Thoracic aorta (tissue), 2 donors: ENCODE data around the gene SMIM17. TPM values are rescaled to one million over a fixed set of nuclear protein-coding genes. Genes with fewer than 3 reads are reported as not detected.

Source experiments
- ATAC-seq: fragments of 150-250 bp; one replicate; pipeline ENCODE4 v1.8.0; 2017; ENCODE audit warnings: low read depth; ENCODE audit not compliant: insufficient number of reproducible peaks, low FRiP score
- DNase-seq: peaks from one replicate; pipeline ENCODE4 v3.0.0-alpha.2; 2020; ENCODE audit warnings: low spot score
- H3K27ac ChIP-seq, 2 donors: fragments of 200-600 bp; sonication (generic); 1 replicate in 1 of 2; 2 replicates in 1 of 2; pipeline ENCODE4 v1.5.1; 2016; ENCODE audit warnings: mild to moderate bottlenecking in 2 of 2, moderate library complexity in 2 of 2
- H3K27me3 ChIP-seq: fragments of 200-600 bp; sonication (generic); replicated peaks from 2 replicates; pipeline ENCODE4 v1.6.0; 2016; ENCODE audit warnings: mild to moderate bottlenecking; ENCODE audit not compliant: insufficient read depth
- H3K36me3 ChIP-seq: fragments of 200-600 bp; sonication (generic); one replicate; pipeline ENCODE4 v1.5.1; 2016
- H3K4me1 ChIP-seq, 2 donors: fragments of 200-600 bp; sonication (generic); 1 replicate in 1 of 2; 2 replicates in 1 of 2; pipeline versions ENCODE4 v1.5.1 to v1.6.0; 2016; ENCODE audit warnings: low read depth in 2 of 2, mild to moderate bottlenecking in 1 of 2; ENCODE audit not compliant: control insufficient read depth in 1 of 2
- H3K4me3 ChIP-seq: fragments of 200-600 bp; sonication (generic); 2 replicates; pipeline ENCODE4 v1.5.1; 2016; ENCODE audit warnings: mild to moderate bottlenecking
- H3K9me3 ChIP-seq: fragments of 200-600 bp; sonication (generic); 2 replicates; pipeline ENCODE4 v1.5.1; 2016
- total RNA-seq, 2 donors: library from RNA; depleted of rRNA; stranded (reverse); fragments of >200 nt; gene quantifications; one replicate each; pipeline versions ENCODE4 v1.1.0 to v1.2.3, GENCODE V29; 2016
- TF ChIP-seq, protein P1 (sequence below): fragments of 200-600 bp; sonication (generic); IDR thresholded peaks from one replicate; pipeline ENCODE4 v1.5.1; 2019; ENCODE audit warnings: antibody characterized with exemption

Gene SMIM17
- total RNA-seq, 2 donors from 2014 or later = 4.4 TPM; not detected in 1

GRCh38 chr19:56623006-56623405, 20.0 kb upstream of the SMIM17 start:
- DNase-seq (no peak), ATAC-seq (no peak)
- TF ChIP-seq, protein P1, sequence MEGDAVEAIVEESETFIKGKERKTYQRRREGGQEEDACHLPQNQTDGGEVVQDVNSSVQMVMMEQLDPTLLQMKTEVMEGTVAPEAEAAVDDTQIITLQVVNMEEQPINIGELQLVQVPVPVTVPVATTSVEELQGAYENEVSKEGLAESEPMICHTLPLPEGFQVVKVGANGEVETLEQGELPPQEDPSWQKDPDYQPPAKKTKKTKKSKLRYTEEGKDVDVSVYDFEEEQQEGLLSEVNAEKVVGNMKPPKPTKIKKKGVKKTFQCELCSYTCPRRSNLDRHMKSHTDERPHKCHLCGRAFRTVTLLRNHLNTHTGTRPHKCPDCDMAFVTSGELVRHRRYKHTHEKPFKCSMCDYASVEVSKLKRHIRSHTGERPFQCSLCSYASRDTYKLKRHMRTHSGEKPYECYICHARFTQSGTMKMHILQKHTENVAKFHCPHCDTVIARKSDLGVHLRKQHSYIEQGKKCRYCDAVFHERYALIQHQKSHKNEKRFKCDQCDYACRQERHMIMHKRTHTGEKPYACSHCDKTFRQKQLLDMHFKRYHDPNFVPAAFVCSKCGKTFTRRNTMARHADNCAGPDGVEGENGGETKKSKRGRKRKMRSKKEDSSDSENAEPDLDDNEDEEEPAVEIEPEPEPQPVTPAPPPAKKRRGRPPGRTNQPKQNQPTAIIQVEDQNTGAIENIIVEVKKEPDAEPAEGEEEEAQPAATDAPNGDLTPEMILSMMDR = no peak
- H3K27ac ChIP-seq = no peak overlapping the region
- no peak overlapping the region for H3K4me3 ChIP-seq
- H3K27me3 ChIP-seq = no peaks in the 10 kb centered on the region
- H3K36me3 ChIP-seq = peaks cover 60% of the 10 kb centered on the region
- H3K4me1 ChIP-seq = no peaks in the 10 kb centered on the region
- H3K9me3 ChIP-seq = peaks cover 94% of the 10 kb centered on the region

DNA sequence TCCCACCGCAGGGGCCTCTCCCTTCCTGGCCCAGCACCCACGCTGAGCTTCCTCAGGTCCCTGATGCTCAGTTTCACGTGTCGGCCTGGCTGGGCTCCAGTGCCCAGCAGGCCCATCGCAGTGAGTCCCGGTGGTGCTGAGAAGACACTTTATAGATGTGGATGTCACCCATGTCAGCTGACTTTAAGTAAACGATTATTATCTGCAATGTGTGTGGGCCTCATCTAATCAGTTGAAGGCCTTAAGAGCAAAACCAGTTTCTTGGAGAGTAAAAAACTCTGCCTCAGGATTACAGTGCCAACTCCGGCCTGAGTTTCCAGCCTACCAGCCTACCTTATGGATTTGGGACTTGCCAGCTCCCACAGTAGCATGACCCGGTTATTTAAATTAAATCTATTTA, 17.3 kb upstream of the SMIM17 start:
- no peak for DNase-seq
- TF ChIP-seq, protein P1 = no peak
- no peak overlapping the region for H3K4me3 ChIP-seq
- H3K27me3 ChIP-seq = no peaks in the 10 kb centered on the region
- peaks cover 88% of the 10 kb centered on the region for H3K9me3 ChIP-seq
- H3K27ac ChIP-seq = no peak overlapping the region
- H3K4me1 ChIP-seq = no peaks in the 10 kb centered on the region
- H3K36me3 ChIP-seq = peaks cover 45% of the 10 kb centered on the region
- ATAC-seq = no peak

DNA sequence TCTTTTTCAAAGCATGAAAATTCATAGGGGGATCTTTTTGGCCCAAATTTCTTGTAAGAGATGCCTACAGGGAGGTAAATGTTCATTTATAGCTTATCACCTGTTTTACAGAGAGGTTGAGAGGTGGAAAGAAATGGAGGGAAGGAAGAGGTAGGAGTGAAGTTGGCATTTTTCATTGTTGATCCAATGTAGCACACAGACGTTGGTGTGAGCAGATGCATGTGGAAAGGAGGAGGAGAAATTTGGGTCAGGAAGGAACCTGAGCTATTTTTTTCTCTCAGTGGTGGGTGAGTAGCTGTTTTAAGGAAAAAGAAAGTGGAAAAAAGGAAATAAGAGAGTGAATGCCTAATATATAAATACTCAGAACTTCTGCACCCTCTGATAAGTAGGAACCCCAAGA, 9.9 kb upstream of the SMIM17 start:
- DNase-seq = no peak
- peaks cover 62% of the 10 kb centered on the region for H3K9me3 ChIP-seq

DNA sequence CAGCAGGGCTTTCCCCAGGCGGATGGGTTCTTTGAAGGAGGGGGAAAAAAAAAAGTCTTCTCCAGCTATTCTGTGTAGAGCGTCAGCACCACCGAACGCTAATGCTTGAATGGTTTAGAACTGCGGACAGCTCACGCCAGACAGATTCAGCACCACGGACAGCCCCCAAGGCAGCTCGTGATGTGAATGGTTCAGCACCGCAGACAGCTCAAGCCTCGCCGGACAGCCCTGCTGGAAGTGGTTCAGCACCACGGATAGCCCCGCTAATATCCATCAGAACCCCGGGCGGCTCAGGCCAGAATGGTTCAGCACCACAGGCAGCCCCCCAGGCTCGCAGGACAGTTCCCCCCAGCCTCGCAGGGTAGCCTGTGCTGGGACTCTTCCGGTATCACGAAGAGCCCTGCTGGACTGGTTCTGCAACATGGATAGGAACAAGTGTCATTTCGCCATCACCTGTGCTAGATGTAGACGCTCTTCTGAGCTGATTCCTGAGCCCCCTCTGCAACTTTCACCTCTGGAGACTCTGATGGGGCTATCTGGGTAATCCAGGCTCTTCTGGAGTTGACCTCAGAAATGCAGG, 4.9 kb upstream of the SMIM17 start:
- no peaks in the 10 kb centered on the region for H3K4me1 ChIP-seq
- H3K27ac ChIP-seq = no peak overlapping the region
- H3K27me3 ChIP-seq = no peaks in the 10 kb centered on the region
- H3K4me3 ChIP-seq = no peak overlapping the region
- peaks cover 40% of the 10 kb centered on the region for H3K9me3 ChIP-seq
- TF ChIP-seq, protein P1 = no peak
- ATAC-seq (no peak), DNase-seq (no peak)
- no peaks in the 10 kb centered on the region for H3K36me3 ChIP-seq

More for the DNA sequence above, 9.9 kb upstream of the SMIM17 start:
- H3K27ac ChIP-seq = no peak overlapping the region
- TF ChIP-seq, protein P1 = no peak
- H3K4me1 ChIP-seq = no peaks in the 10 kb centered on the region
- no peaks in the 10 kb centered on the region for H3K36me3 ChIP-seq
- H3K27me3 ChIP-seq = no peaks in the 10 kb centered on the region
- no peak for ATAC-seq
- no peak overlapping the region for H3K4me3 ChIP-seq

DNA sequence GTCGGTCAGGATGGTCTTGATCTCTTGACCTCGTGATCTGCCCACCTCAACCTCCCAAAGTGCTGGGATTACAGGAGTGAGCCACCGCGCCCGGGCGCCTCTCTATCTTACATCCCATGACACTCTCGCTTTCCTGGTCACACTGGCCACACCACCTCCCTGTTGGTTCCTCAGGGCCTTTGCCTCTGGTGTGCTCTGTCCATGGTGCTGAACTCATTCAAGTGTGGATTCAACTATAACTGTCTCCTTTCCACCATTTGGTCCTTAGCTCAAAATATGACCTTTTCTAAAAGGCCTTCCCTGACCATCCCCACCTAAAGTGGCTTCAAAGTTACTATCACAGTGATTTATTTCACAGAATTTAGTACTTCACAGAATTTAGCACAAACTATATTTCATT, 3.7 kb upstream of the SMIM17 start:
- H3K9me3 ChIP-seq = peaks cover 31% of the 10 kb centered on the region
- TF ChIP-seq, protein P1 = no peak
- H3K27me3 ChIP-seq = no peaks in the 10 kb centered on the region
- H3K4me1 ChIP-seq = no peaks in the 10 kb centered on the region
- no peak overlapping the region for H3K27ac ChIP-seq
- DNase-seq (no peak), ATAC-seq (no peak)
- H3K4me3 ChIP-seq = no peak overlapping the region
- no peaks in the 10 kb centered on the region for H3K36me3 ChIP-seq
